Common myeloid progenitor, CD34-positive (primary cell): Measurements from ENCODE around the gene GNG13.
"Not testable (repeated sequence)": the region's sequence is repeated elsewhere in the genome, so short reads cannot be mapped to it uniquely, and the experiment has no call there.

ENCODE experiments used
- CTCF ChIA-PET: fragments of 350-600 bp; sonication (Branson Sonifier 250); formaldehyde crosslinking; loops from one replicate; lab custom pipeline; 2021; ENCODE audit warnings: antibody characterized with exemption; lab: Charles Lee
- POLR2A ChIA-PET: fragments of 350-600 bp; sonication (Branson Sonifier 250); formaldehyde crosslinking; loops from one replicate; lab custom pipeline; 2021; ENCODE audit warnings: antibody characterized with exemption; lab: Charles Lee
- DNase-seq, 3 donors: peaks; one replicate each; pipeline versions ENCODE4 v3.0.0 to v3.0.0-alpha.2; 2013
- H3K27ac ChIP-seq, 2 experiments: 1 replicate in 1 of 2; 2 replicates in 1 of 2; pipeline ENCODE4 v1.7.0; 2013; ENCODE audit warnings: inconsistent platforms in 2 of 2, low read length in 2 of 2, mild to moderate bottlenecking in 2 of 2, low read depth in 1 of 2, moderate library complexity in 1 of 2; ENCODE audit not compliant: severe bottlenecking in 2 of 2, insufficient read depth in 1 of 2, poor library complexity in 1 of 2
- H3K27me3 ChIP-seq, 5 experiments: replicated peaks in 2 of 5; 1 replicate in 3 of 5; 2 replicates in 2 of 5; pipeline versions ENCODE4 v1.6.1 to v1.7.0; 2013; ENCODE audit warnings: low read length in 4 of 5, mild to moderate bottlenecking in 2 of 5, moderate library complexity in 2 of 5, inconsistent platforms in 1 of 5; ENCODE audit not compliant: insufficient read depth in 5 of 5, control insufficient read depth in 4 of 5
- H3K36me3 ChIP-seq, 4 experiments: 1 replicate in 2 of 4; 2 replicates in 2 of 4; pipeline versions ENCODE4 v1.6.1 to v1.7.0; 2013; ENCODE audit warnings: low read length in 3 of 4, control low read depth in 1 of 4, mild to moderate bottlenecking in 1 of 4; ENCODE audit not compliant: control insufficient read depth in 4 of 4, insufficient read depth in 4 of 4
- H3K4me1 ChIP-seq, 4 experiments: 1 replicate in 3 of 4; 2 replicates in 1 of 4; pipeline versions ENCODE4 v1.6.1 to v1.7.1; 2013; ENCODE audit warnings: low read length in 3 of 4, mild to moderate bottlenecking in 3 of 4, control low read depth in 1 of 4, inconsistent platforms in 1 of 4, moderate library complexity in 1 of 4; ENCODE audit not compliant: control insufficient read depth in 4 of 4, insufficient read depth in 4 of 4; ENCODE audit errors: control extremely low read depth in 1 of 4
- H3K4me3 ChIP-seq, 7 experiments: 1 replicate in 4 of 7; 2 replicates in 3 of 7; pipeline versions ENCODE4 v1.5.1 to v1.7.0; 2013; ENCODE audit warnings: mild to moderate bottlenecking in 7 of 7, low read length in 6 of 7, moderate library complexity in 6 of 7, inconsistent platforms in 2 of 7, low read depth in 2 of 7, control low read depth in 1 of 7; ENCODE audit not compliant: insufficient read depth in 4 of 7, control insufficient read depth in 1 of 7; ENCODE audit errors: extremely low read depth in 1 of 7
- H3K9me3 ChIP-seq, 5 experiments: 1 replicate in 4 of 5; 2 replicates in 1 of 5; pipeline versions ENCODE4 v1.6.1 to v1.7.1; 2013; ENCODE audit warnings: low read length in 4 of 5, mild to moderate bottlenecking in 2 of 5, inconsistent platforms in 1 of 5, low read depth in 1 of 5, moderate library complexity in 1 of 5; ENCODE audit not compliant: control insufficient read depth in 4 of 5, insufficient read depth in 2 of 5; ENCODE audit errors: control extremely low read depth in 1 of 5
- WGBS: methylation state at CpG from one replicate; pipeline ENCODE4 v1.1.5; 2013; ENCODE audit not compliant: insufficient coverage; 5-methylcytosine and 5-hydroxymethylcytosine counted together

The GNG13 gene

GRCh38 chr16:759110-759910 is 41.2 kb downstream of the GNG13 start:
- no peak overlapping the region for H3K4me3 ChIP-seq
- H3K36me3 ChIP-seq: no peaks in the 10 kb centered on the region
- H3K27ac ChIP-seq: no peak overlapping the region
- H3K9me3 ChIP-seq: peaks cover 0 to 3% (median 0%) of the 10 kb centered on the region in 5 experiments
- H3K27me3 ChIP-seq: no peaks in the 10 kb centered on the region
- DNase-seq: no peak
- 99% methylated on average over 34 of the region's 34 CpGs for WGBS
- peaks cover 0 to 29% (median 25%) of the 10 kb centered on the region in 4 experiments for H3K4me1 ChIP-seq
- ChIA-PET POLR2A (no interaction called here), CTCF (interaction anchor here (0.9 to 1.4 kb wide), 4 partner anchors 11 to 49 kb away, joined by 3 to 6 read pairs (median 3); no protein-coding TSS in a partner anchor)

GRCh38 chr16:756428-756827 is 44.1 kb downstream of the GNG13 start:
- H3K4me1 ChIP-seq: peaks cover 0 to 35% (median 25%) of the 10 kb centered on the region in 4 experiments
- no peaks in the 10 kb centered on the region for H3K27me3 ChIP-seq
- ChIA-PET POLR2A (no interaction called here), CTCF (interaction anchor here (0.9 to 3.0 kb wide), 6 partner anchors 10 to 65 kb away, joined by 3 to 16 read pairs (median 8); no protein-coding TSS in a partner anchor)
- H3K9me3 ChIP-seq: peaks cover 0 to 3% (median 0%) of the 10 kb centered on the region in 5 experiments
- H3K36me3 ChIP-seq: no peaks in the 10 kb centered on the region
- no peak overlapping the region for H3K27ac ChIP-seq
- WGBS: 100% methylated on average over 5 of the region's 5 CpGs
- no peak overlapping the region for H3K4me3 ChIP-seq
- no peak for DNase-seq

GRCh38 chr16:754656-755055 is 45.9 kb downstream of the GNG13 start:
- Histone ChIP-seq H3K4me1 (peaks cover 0 to 35% (median 24%) of the 10 kb centered on the region in 4 experiments), H3K36me3 (no peaks in the 10 kb centered on the region), H3K27me3 (no peaks in the 10 kb centered on the region), H3K27ac (peak overlapping the region in 1 of 2 experiments; percentile 0), H3K9me3 (peaks cover 0 to 3% (median 0%) of the 10 kb centered on the region in 5 experiments), H3K4me3 (peak overlapping the region in 4 of 7 experiments; percentile 26 to 58 (median 38))
- peak; percentile 49 to 90 (median 87) for DNase-seq
- CTCF ChIA-PET: interaction anchor here (0.7 to 3.0 kb wide), 9 partner anchors 10 to 44 kb away, joined by 3 to 16 read pairs (median 5); partner anchors contain the start of genes CCDC78, CIAO3 and METRN
- POLR2A ChIA-PET: interaction anchor here (0.6 kb wide), 1 partner anchor 1778 kb away, joined by 3 read pairs; no protein-coding TSS in a partner anchor
- WGBS: 0% methylated on average over 4 of the region's 11 CpGs

GRCh38 chr16:754121-754607 is 46.4 kb downstream of the GNG13 start:
- DNase-seq, POLR2A ChIA-PET, H3K27ac ChIP-seq, H3K36me3 ChIP-seq, H3K27me3 ChIP-seq, H3K9me3 ChIP-seq: not testable (repeated sequence)
- Histone ChIP-seq H3K4me1 (peaks cover 0 to 35% (median 24%) of the 10 kb centered on the region in 4 experiments), H3K4me3 (peak overlapping the region in 1 of 7 experiments; percentile 58)
- CTCF ChIA-PET: interaction anchor here (0.7 to 3.0 kb wide), 8 partner anchors 9 to 44 kb away, joined by 3 to 16 read pairs (median 6); partner anchors contain the start of genes CCDC78 and METRN
- 98% methylated on average over 9 of the region's 11 CpGs for WGBS

GRCh38 chr16:752007-752312 is 48.6 kb downstream of the GNG13 start:
- Histone ChIP-seq H3K27ac (no peak overlapping the region), H3K9me3 (peaks cover 0 to 3% (median 0%) of the 10 kb centered on the region in 5 experiments), H3K4me1 (peaks cover 0 to 26% (median 17%) of the 10 kb centered on the region in 4 experiments), H3K4me3 (no peak overlapping the region), H3K36me3 (no peaks in the 10 kb centered on the region), H3K27me3 (no peaks in the 10 kb centered on the region)
- CTCF ChIA-PET: interaction anchor here (0.9 to 1.3 kb wide), 2 partner anchors 11 to 78 kb away, joined by 3 read pairs; partner anchors contain the start of gene CIAO3
- DNase-seq: no peak
- 88% methylated on average over 5 of the region's 10 CpGs for WGBS
- POLR2A ChIA-PET: no interaction called here

GRCh38 chr16:751152-752006 is 49.2 kb downstream of the GNG13 start:
- no peak overlapping the region for H3K4me3 ChIP-seq
- ChIA-PET POLR2A (no interaction called here), CTCF (interaction anchor here (0.9 to 2.0 kb wide), 7 partner anchors 10 to 78 kb away, joined by 3 to 7 read pairs (median 4); partner anchors contain the start of genes CIAO3 and MSLN)
- peaks cover 0 to under 1% (median 0%) of the 10 kb centered on the region in 5 experiments for H3K9me3 ChIP-seq
- H3K27ac ChIP-seq: no peak overlapping the region
- DNase-seq: no peak
- whole genome bisulfite sequencing: 91% methylated on average over 27 of the region's 39 CpGs
- no peaks in the 10 kb centered on the region for H3K36me3 ChIP-seq
- H3K27me3 ChIP-seq: no peaks in the 10 kb centered on the region
- peaks cover 0 to 22% (median 17%) of the 10 kb centered on the region in 4 experiments for H3K4me1 ChIP-seq
